Measurements from ENCODE around the gene GUCY1A2. TPM values are rescaled to one million over a fixed set of nuclear protein-coding genes. Genes with fewer than 3 reads are reported as not detected.
A peak's percentile ranks its signal among the peaks of the same experiment; 100 is the strongest.

GUCY1A2 gene
- total RNA-seq, 1 donor from 2014 or later = 1.3 TPM

- ATAC-seq (no peak), DNase-seq (ENCODE audit: low spot score) (no peak)
These were observed 19.4 kb downstream of the GUCY1A2 start for GRCh38 chr11:106998916-106999188.

- no peak for ATAC-seq
- no peak for DNase-seq (ENCODE audit: low spot score)
These were observed 20.0 kb downstream of the GUCY1A2 start for GRCh38 chr11:106998116-106998915.

GRCh38 chr11:106997227-106997626 lies 21.0 kb downstream of the GUCY1A2 start:
- no peak for ATAC-seq
- no peak for DNase-seq (ENCODE audit: low spot score)

- no peak for ATAC-seq
These were observed 21.6 kb downstream of the GUCY1A2 start for GRCh38 chr11:106996691-106997090.

GRCh38 chr11:106990331-106990730 lies 27.9 kb downstream of the GUCY1A2 start:
- no peak for DNase-seq (ENCODE audit: low spot score)
- ATAC-seq = no peak

More at GRCh38 chr11:106996691-106997090, 21.6 kb downstream of the GUCY1A2 start:
- no peak for DNase-seq (ENCODE audit: low spot score)

GRCh38 chr11:106989078-106989455 lies 29.2 kb downstream of the GUCY1A2 start:
- DNase-seq (ENCODE audit: low spot score) (no peak), ATAC-seq (no peak)

- peak; percentile 45 for ATAC-seq
- no peak for DNase-seq (ENCODE audit: low spot score)
These were observed 29.9 kb downstream of the GUCY1A2 start for GRCh38 chr11:106988151-106989077.

GRCh38 chr11:106986673-106987072 lies 31.6 kb downstream of the GUCY1A2 start:
- no peak for ATAC-seq
- DNase-seq (ENCODE audit: low spot score) = no peak

- ATAC-seq (no peak), DNase-seq (ENCODE audit: low spot score) (no peak)
These were observed 32.0 kb downstream of the GUCY1A2 start for GRCh38 chr11:106986261-106986660.

- ATAC-seq (no peak), DNase-seq (ENCODE audit: low spot score) (no peak)
These were observed 34.3 kb downstream of the GUCY1A2 start for GRCh38 chr11:106983991-106984390.

GRCh38 chr11:106983261-106983660 lies 35.0 kb downstream of the GUCY1A2 start:
- ATAC-seq (no peak), DNase-seq (ENCODE audit: low spot score) (no peak)

- ATAC-seq (no peak), DNase-seq (ENCODE audit: low spot score) (no peak)
These were observed 43.4 kb downstream of the GUCY1A2 start for GRCh38 chr11:106974831-106975230.

- DNase-seq (ENCODE audit: low spot score) (no peak), ATAC-seq (no peak)
These were observed 46.4 kb downstream of the GUCY1A2 start for GRCh38 chr11:106971864-106972263.

- DNase-seq (ENCODE audit: low spot score) (no peak), ATAC-seq (no peak)
These were observed 48.5 kb downstream of the GUCY1A2 start for GRCh38 chr11:106969644-106970355.

GRCh38 chr11:106962995-106963394 lies 55.3 kb downstream of the GUCY1A2 start:
- ATAC-seq = no peak
- no peak for DNase-seq (ENCODE audit: low spot score)

GRCh38 chr11:106961518-106961917 lies 56.8 kb downstream of the GUCY1A2 start:
- ATAC-seq (no peak), DNase-seq (ENCODE audit: low spot score) (no peak)

- DNase-seq (ENCODE audit: low spot score) (no peak), ATAC-seq (no peak)
These were observed 57.2 kb downstream of the GUCY1A2 start for GRCh38 chr11:106961048-106961447.

GRCh38 chr11:106959800-106960199 lies 58.5 kb downstream of the GUCY1A2 start:
- ATAC-seq (no peak), DNase-seq (ENCODE audit: low spot score) (no peak)

GRCh38 chr11:106959386-106959785 lies 58.9 kb downstream of the GUCY1A2 start:
- DNase-seq (ENCODE audit: low spot score) (no peak), ATAC-seq (no peak)

- no peak for ATAC-seq
- no peak for DNase-seq (ENCODE audit: low spot score)
These were observed 59.6 kb downstream of the GUCY1A2 start for GRCh38 chr11:106958517-106959248.

GRCh38 chr11:106957030-106957482 lies 61.2 kb downstream of the GUCY1A2 start:
- ATAC-seq (no peak), DNase-seq (ENCODE audit: low spot score) (no peak)

All from left lobe of liver (tissue), 2 donors.